Activated naive CD8-positive, alpha-beta T cell treated with anti-CD3 and anti-CD28 coated beads, Interleukin-2, amount 50 U/mL, for 24 hours (primary cell): ENCODE measurements around the gene EYA3.

Source experiments
- ATAC-seq: fragments of 150-1000 bp; cut with Tn5 transposase; one replicate; pipeline ENCODE4 v1.10.0; 2021
- DNase-seq: peaks from one replicate; pipeline ENCODE4 v3.0.0; 2021
- H3K27ac Mint-ChIP-seq: one replicate; pipeline ENCODE4 v1.8.0; 2021; ENCODE audit warnings: mild to moderate bottlenecking, mixed read lengths
- H3K27me3 Mint-ChIP-seq: one replicate; pipeline ENCODE4 v1.8.0; 2021; ENCODE audit warnings: mixed read lengths
- H3K36me3 Mint-ChIP-seq: one replicate; pipeline ENCODE4 v1.8.0; 2021; ENCODE audit warnings: low read depth, mixed read lengths
- H3K4me1 Mint-ChIP-seq: one replicate; pipeline ENCODE4 v1.8.0; 2021; ENCODE audit warnings: mixed read lengths
- H3K4me3 Mint-ChIP-seq: one replicate; pipeline ENCODE4 v1.8.0; 2021; ENCODE audit warnings: mild to moderate bottlenecking, moderate library complexity, mixed read lengths
- H3K9me3 Mint-ChIP-seq: one replicate; pipeline ENCODE4 v1.8.0; 2021; ENCODE audit warnings: mixed read lengths

Gene EYA3

DNA sequence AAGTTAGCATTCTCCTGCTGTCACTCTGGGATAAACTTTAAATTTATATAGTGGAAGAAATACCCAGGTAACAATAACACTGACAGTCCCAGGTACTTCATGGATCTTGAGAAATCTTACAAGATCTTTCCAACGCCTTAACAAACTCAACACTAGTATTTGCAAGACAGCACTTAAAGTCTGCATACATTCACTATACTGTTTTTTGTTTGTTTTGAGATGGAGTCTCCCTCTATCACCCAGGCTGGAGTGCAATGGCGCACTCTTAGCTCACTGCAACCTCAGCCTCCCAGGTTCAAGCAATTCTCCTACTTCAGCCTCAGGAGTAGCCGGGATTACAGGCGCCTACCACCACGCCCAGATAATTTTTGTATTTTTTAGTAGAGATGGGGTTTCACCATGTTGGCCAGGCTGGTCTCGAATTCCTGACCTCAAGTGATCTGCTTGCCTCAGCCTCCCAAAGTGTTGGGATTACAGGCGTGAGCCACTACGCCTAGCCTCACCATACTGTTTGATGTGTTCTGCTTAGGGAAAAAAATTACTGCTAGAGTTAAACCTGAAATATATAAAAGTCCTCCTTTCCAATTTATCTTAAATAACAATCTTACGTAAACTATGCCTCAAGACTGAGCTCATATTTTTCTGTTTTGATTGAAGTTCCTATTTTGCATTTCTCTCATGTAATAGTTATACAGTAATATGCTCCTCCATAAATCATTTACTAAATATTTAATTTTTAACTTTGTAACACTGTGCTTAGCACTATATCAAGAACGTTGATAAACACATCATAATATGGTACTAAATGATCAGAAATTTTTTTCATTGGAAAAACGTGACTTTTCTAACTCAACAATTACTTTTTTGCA, 17.5 kb downstream of the EYA3 start:
- Mint-ChIP-seq H3K4me3 (no peak overlapping the region), H3K27ac (no peak overlapping the region), H3K9me3 (no peaks in the 10 kb centered on the region), H3K27me3 (no peaks in the 10 kb centered on the region), H3K4me1 (peaks cover 44% of the 10 kb centered on the region), H3K36me3 (peaks cover 5% of the 10 kb centered on the region)
- DNase-seq, result no peak
- no peak for ATAC-seq

DNA sequence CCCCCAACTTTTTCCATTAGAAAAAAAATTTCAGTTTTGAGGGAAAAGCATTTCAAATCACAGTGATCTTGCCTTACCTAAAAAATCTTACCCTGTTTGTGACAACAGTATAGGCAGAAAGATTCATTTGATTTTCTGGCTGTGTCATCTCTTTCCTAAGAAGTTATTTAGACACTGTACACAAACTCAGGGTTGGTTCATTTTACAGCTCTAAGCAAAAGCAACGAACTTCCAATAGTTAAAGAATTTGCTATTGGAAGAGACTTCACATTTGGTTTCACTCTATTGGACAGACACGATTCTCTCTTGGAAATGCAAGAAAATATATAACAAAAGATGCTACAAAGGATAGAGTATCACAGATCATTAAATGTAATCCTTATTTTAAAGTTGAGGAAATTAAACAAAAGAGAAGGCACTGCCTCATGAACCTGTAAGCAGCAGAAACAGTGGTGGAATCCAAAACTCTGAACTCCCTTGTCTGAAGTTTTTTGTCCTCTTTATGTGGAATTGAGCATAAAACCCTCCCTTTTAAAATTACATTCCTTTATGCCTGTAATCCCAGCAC, 20.8 kb downstream of the EYA3 start:
- ATAC-seq, result no peak
- H3K4me1 Mint-ChIP-seq, result peaks cover 51% of the 10 kb centered on the region
- no peak overlapping the region for H3K27ac Mint-ChIP-seq

DNA sequence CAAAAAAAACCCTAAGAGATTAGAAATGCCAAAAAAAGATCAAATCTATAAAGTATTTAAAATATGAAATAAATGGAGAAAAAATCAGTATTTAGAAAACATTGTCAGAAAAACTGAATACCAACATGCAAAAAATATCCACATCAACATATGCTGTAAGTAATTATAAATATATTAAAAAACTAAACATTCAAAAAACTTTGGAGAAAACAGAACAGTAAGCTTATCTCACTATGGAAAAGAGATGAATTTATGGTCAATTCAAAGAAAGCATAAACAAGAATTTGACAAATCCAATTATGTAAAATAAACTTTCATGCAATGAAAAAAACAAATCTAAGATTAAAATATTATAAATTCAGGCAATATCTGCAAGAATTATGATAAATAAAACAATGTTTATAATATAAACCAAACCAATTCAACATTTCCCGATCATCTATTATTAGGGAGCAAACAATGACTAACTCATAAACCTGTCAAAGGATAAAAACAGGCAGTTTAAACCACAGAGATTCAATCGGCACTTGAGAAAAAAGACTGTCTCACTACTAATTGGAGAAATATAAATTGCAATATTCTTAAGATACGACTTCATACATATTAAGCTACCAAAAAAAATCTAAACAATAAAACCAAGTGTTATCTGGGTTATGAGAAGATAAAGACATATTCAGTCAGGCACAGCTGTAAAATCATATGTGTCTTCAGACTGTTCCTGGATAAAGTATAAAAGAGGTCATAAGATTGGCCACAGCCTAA, 21.8 kb downstream of the EYA3 start:
- H3K27me3 Mint-ChIP-seq, result no peaks in the 10 kb centered on the region
- ATAC-seq (no peak), DNase-seq (no peak)
- no peak overlapping the region for H3K27ac Mint-ChIP-seq
- H3K36me3 Mint-ChIP-seq, result peaks cover 18% of the 10 kb centered on the region
- no peaks in the 10 kb centered on the region for H3K9me3 Mint-ChIP-seq
- H3K4me1 Mint-ChIP-seq, result peaks cover 52% of the 10 kb centered on the region
- H3K4me3 Mint-ChIP-seq, result no peak overlapping the region

More for the DNA sequence above, 20.8 kb downstream of the EYA3 start:
- Mint-ChIP-seq H3K27me3 (no peaks in the 10 kb centered on the region), H3K9me3 (no peaks in the 10 kb centered on the region), H3K4me3 (no peak overlapping the region), H3K36me3 (peaks cover 14% of the 10 kb centered on the region)
- no peak for DNase-seq

DNA sequence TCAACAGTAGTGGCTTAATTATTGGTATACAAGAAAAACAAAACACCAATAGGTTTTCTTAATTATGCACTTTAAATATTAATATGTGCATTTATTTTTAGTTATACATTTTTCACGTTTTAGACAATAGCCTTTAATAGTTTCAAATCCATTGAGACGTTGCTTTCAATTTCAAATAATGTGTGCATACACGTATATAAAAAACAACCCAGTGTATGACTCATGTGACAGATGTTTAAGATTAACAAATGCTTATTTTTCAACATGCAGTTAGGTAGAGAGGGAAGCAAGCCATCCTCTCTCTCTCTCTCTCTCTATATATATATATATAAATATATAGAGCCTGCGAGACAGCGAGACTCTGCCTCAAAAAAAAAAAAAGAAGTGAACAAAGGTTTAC, 24.3 kb downstream of the EYA3 start:
- peaks cover 57% of the 10 kb centered on the region for H3K4me1 Mint-ChIP-seq
- no peaks in the 10 kb centered on the region for H3K27me3 Mint-ChIP-seq
- no peak for DNase-seq
- peaks cover 26% of the 10 kb centered on the region for H3K36me3 Mint-ChIP-seq
- H3K27ac Mint-ChIP-seq, result no peak overlapping the region
- H3K9me3 Mint-ChIP-seq, result no peaks in the 10 kb centered on the region
- no peak overlapping the region for H3K4me3 Mint-ChIP-seq
- no peak for ATAC-seq

DNA sequence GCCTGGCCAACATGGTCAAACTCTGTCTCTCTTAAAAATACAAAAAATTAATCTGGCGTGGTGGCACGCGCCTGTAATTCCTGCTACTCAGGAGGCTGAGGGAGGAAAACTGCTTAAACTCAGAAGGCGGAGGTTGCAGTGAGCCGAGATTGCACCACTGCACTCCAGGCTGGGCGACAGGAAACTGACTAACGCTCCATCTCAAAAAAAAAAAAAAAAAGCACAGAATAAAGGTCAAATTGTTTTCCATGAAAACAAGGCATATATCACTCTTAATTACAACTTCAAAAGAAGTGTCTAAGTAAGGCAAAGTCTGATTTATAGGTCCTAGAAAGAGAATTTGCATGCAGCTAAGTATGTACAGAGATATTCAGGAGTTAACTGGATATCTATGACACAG, 25.6 kb downstream of the EYA3 start:
- ATAC-seq (peak; percentile 80), DNase-seq (peak; percentile 42)
- H3K36me3 Mint-ChIP-seq, result peaks cover 26% of the 10 kb centered on the region
- no peak overlapping the region for H3K4me3 Mint-ChIP-seq
- no peaks in the 10 kb centered on the region for H3K27me3 Mint-ChIP-seq
- no peaks in the 10 kb centered on the region for H3K9me3 Mint-ChIP-seq
- peaks cover 69% of the 10 kb centered on the region for H3K4me1 Mint-ChIP-seq
- peak overlapping the region; percentile 74 for H3K27ac Mint-ChIP-seq

DNA sequence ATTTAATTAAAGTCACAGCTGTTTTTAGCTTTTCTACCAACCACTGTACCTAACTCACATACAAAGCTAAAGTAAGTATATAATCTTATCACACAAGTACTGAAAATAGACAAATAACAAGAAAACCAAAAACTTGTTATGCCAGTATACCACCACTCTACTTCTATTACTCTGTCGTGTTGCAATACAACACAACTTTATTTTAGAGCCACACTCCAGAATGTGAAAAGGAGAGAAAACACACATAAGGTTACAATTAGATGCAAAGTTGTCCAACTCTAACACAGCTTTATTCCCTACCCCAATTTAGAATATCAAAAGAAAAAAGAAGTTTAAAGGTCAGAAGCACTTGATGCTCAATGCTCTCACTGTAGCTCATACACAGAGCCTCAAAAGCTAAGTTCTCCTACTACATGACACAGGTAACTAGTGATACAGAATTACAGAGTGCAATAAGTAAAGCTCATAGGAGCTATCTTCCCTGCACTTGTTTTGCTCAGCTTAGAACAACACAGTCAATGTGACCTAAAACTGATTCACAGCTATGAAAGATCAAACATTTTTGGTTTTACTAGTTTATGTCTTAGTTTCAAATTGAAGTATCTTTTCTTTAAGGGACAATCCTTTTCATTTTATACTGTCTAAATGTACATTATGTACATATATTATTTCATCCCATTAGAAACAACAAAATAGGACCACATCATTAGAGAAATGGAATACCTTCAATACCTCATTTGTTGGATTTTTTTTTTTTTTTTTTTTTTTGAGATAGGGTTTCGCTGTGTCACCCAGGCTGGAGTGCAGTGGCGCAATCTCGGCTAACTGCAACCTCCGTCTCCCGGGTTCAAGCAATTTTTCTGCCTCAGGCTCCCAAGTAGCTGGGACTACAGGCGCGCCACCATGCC, 29.2 kb downstream of the EYA3 start:
- no peaks in the 10 kb centered on the region for H3K27me3 Mint-ChIP-seq
- DNase-seq (no peak), ATAC-seq (peak; percentile 55)
- H3K4me1 Mint-ChIP-seq, result peaks cover 76% of the 10 kb centered on the region
- peak overlapping the region; percentile 73 for H3K27ac Mint-ChIP-seq
- H3K36me3 Mint-ChIP-seq, result peaks cover 27% of the 10 kb centered on the region
- H3K4me3 Mint-ChIP-seq, result peak overlapping the region; percentile 28
- no peaks in the 10 kb centered on the region for H3K9me3 Mint-ChIP-seq

DNA sequence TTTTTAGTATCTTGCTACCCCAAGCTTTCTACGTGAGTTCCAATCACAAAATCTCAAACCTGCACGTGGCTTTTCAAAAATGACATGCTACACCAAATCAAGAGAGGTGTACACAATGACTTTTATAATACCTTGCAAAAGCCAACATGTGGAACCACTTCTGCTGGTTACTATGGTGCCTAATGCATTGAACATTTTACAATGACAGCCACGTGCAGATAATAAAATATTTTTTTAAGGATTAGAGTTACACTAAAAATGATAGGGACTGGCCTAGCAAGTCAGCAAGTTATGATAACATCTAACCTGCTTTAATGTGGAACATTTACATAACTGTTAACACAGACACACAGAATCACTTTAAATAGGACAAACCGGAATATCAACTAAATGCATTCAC, 30.2 kb downstream of the EYA3 start:
- Mint-ChIP-seq H3K36me3 (peaks cover 30% of the 10 kb centered on the region), H3K27me3 (no peaks in the 10 kb centered on the region), H3K9me3 (no peaks in the 10 kb centered on the region), H3K4me1 (peaks cover 70% of the 10 kb centered on the region), H3K27ac (peak overlapping the region; percentile 12), H3K4me3 (no peak overlapping the region)
- ATAC-seq (no peak), DNase-seq (no peak)

DNA sequence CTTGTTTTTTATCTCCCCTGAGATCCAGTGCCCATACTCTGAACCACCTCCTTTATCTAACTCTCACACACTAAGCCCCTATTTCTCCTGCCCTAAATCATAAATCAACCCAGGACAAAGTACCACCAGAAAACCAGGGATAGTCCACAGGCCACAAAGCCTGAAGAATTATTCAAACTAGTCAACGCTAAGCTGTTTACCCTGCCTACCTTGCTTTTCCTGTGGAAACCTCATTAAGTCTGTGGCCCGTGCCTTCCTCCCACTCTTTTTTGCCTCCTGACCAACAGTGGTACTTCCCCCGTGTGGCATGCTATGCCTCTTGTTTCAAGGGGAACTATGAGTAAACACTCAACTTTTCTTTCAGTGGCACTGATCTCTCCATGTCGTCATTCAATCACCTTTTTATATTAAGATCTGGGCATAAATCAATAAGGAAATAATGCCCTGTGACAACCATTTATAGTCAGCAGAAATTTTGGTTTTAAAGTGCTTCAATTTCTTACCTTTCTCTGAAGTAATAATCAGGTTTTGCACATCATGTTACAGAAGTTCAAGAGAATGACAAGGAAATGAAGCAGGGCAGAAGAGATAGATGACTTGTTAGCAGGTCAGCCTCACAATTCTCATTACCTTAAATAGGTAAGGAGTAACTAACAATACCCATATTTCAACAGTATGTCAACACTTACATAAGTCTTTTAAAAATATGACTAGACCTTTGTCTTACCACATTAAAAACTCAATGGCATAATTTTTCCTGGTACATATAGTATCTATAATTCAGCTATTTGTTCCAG, 32.1 kb downstream of the EYA3 start:
- DNase-seq (peak; percentile 70), ATAC-seq (peak; percentile 98)
- Mint-ChIP-seq H3K36me3 (peaks cover 21% of the 10 kb centered on the region), H3K27ac (peak overlapping the region; percentile 86), H3K9me3 (no peaks in the 10 kb centered on the region), H3K4me3 (peak overlapping the region; percentile 42), H3K4me1 (peaks cover 56% of the 10 kb centered on the region), H3K27me3 (no peaks in the 10 kb centered on the region)

DNA sequence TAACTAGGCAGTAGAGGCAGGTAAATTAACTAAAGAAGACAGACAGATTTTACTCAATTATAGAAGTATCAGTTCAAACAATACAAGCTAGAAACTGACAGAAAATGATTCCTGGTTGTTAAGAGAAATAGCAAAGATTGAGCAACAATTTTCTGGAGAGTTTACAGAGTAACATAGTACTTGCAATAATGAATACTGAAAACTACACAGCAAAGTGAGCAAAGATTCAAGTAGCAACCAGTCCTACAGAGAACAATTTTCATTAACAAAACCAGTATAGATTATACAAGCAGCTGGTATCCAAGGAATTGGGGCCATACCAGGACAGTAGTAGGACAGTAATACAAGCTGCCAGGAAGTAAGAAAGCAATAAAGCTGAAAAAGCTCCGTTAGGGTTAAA, 37.6 kb downstream of the EYA3 start:
- H3K4me1 Mint-ChIP-seq, result peaks cover 16% of the 10 kb centered on the region
- no peaks in the 10 kb centered on the region for H3K9me3 Mint-ChIP-seq
- DNase-seq, result no peak
- no peak overlapping the region for H3K27ac Mint-ChIP-seq
- no peaks in the 10 kb centered on the region for H3K27me3 Mint-ChIP-seq
- ATAC-seq, result no peak
- H3K36me3 Mint-ChIP-seq, result peaks cover 23% of the 10 kb centered on the region
- H3K4me3 Mint-ChIP-seq, result no peak overlapping the region

DNA sequence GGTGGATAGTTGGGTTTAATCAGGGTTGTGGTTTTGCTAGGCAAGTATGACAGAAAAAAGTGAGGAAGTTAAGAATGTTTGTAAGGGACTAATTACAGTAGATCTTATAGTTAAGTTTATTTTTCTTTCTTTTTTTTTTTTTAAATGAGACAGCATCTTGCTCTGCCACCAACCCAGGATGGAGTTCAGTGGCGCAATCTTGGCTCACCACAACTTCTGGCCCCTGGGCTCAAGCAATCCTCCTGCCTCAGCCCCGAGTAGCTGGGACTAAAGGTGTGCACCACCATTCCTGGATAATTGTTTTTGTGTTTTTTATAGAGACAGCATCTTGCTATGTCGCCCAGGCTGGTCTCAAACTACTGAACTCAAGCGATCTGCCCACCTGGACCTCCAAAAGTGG, 41.7 kb downstream of the EYA3 start:
- Mint-ChIP-seq H3K4me3 (no peak overlapping the region), H3K9me3 (no peaks in the 10 kb centered on the region), H3K27ac (no peak overlapping the region), H3K27me3 (no peaks in the 10 kb centered on the region), H3K4me1 (peaks cover 5% of the 10 kb centered on the region), H3K36me3 (peaks cover 23% of the 10 kb centered on the region)
- DNase-seq (no peak), ATAC-seq (no peak)

DNA sequence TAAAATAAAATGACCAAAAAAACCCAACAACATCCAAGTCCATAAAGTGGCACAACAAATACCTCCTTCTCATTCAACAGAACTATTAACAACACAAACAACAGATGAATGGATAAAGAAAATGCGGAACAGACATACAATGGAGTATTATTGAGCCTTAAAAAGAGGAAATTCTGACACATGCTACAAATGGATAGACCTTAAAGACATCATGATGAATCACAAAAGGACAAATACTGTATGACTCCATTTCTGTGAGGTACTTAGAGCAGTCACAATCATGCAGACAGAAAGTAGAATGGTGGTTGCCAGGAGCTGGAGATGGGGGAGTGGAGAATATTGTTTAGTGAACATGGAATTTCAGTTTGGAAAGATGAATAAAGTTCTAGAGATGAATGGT, 42.6 kb downstream of the EYA3 start:
- H3K9me3 Mint-ChIP-seq, result no peaks in the 10 kb centered on the region
- no peak for ATAC-seq

DNA sequence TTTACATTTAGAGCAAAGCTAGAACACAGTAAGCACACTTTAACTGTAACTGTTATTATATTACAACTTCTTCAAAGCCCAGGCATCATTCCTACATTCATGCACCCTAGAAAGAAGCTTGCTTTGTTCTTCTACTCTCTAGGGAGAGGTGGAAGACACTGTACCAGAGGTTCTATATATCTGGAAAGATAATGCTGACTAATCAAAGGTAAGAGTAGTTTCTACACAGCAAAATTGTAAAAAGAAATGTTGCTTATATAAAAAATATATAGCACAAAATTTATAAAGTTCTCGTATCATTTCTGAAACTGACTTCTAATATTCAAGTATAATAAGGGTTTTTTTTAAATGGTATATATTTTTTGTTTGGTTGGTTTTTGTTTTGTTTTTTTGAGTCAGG, 44.0 kb downstream of the EYA3 start:
- no peak overlapping the region for H3K27ac Mint-ChIP-seq
- H3K4me3 Mint-ChIP-seq, result no peak overlapping the region

More for the DNA sequence above, 42.6 kb downstream of the EYA3 start:
- peaks cover 24% of the 10 kb centered on the region for H3K36me3 Mint-ChIP-seq
- H3K27me3 Mint-ChIP-seq, result no peaks in the 10 kb centered on the region
- DNase-seq, result no peak
- H3K27ac Mint-ChIP-seq, result peak overlapping the region; percentile 3
- H3K4me1 Mint-ChIP-seq, result peaks cover 5% of the 10 kb centered on the region
- no peak overlapping the region for H3K4me3 Mint-ChIP-seq

DNA sequence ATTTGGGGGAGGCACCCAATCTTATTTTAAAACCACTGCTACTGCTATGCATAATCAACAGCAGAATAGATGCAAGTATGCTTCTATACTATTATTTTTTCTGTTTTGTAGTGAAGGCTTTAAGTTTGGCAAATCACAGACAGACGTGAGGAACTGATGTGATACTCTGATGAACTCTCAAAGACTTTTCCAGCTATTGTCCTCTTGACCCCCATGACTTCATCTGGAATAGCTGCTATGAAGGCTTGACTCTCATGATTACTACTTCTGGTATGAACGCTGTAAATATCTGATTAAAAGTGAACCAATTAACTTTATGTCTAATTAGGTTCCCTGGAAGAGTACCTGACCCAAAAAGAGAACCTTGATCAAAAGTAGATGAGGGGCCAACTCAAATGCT, 49.1 kb downstream of the EYA3 start:
- Mint-ChIP-seq H3K36me3 (peaks cover 32% of the 10 kb centered on the region), H3K27ac (no peak overlapping the region), H3K4me1 (peaks cover 2% of the 10 kb centered on the region), H3K27me3 (no peaks in the 10 kb centered on the region), H3K9me3 (no peaks in the 10 kb centered on the region), H3K4me3 (no peak overlapping the region)
- no peak for DNase-seq
- ATAC-seq, result no peak

More for the DNA sequence above, 44.0 kb downstream of the EYA3 start:
- H3K27me3 Mint-ChIP-seq, result no peaks in the 10 kb centered on the region
- no peaks in the 10 kb centered on the region for H3K9me3 Mint-ChIP-seq
- H3K4me1 Mint-ChIP-seq, result peaks cover 5% of the 10 kb centered on the region
- ATAC-seq (no peak), DNase-seq (no peak)
- H3K36me3 Mint-ChIP-seq, result peaks cover 29% of the 10 kb centered on the region
